SK-N-SH treated with all-trans-retinoic acid at 6 μM for 48 hours (cell line): ENCODE data around the gene PDGFA.

Experiments used
- ARNTL ChIP-seq: fragments of 450-650 bp; formaldehyde crosslinking; IDR thresholded peaks from 2 replicates; pipeline ENCODE4 v1.5.0; 2020; ENCODE audit warnings: low read depth, mild to moderate bottlenecking, moderate library complexity, borderline replicate concordance
- CREB5 ChIP-seq: fragments of 250-450 bp; sonication (Bioruptor Pico); IDR thresholded peaks from 2 replicates; pipeline ENCODE4 v1.5.1; 2020; ENCODE audit warnings: low read depth, mild to moderate bottlenecking, moderate library complexity
- ESRRG ChIP-seq: fragments of 250-450 bp; sonication (Bioruptor Pico); IDR thresholded peaks from 2 replicates; pipeline ENCODE4 v1.6.1; 2021; ENCODE audit warnings: mild to moderate bottlenecking
- ZNF8 ChIP-seq: fragments of 450-650 bp; formaldehyde crosslinking; IDR thresholded peaks from 2 replicates; pipeline ENCODE4 v1.5.0; 2020; ENCODE audit warnings: mild to moderate bottlenecking, moderate library complexity

DNA sequence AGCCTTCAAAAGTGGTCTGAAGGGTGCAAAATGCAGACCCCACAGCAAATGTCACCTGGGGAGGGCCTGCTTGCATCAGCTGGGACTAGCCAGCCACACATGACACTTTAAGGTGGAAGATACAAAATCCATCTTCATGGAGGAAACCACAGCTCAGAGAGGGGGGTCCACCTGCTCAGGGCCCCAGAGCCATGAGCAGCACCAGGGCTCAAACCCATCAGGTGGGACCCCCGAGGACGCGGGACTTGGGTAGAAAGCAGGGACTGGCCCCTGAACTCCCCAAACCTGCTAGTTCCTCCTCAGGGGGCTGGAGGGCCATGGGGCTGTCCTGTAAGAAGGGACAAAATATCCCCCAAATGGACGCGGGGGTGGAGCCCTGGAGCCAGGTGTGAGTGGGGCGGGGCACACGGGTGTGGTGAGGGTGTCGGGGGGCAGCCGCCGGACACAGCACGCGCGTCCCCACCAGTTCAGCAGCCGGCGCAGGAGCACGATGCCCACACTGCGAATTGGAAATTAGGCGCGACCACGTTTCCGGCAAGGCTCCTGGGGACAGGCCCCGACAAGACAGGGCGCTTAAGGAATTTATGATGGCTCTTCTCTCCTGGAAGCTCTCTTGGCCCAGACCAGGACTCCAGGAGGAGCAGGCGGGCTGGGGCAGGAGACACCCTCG, 8.0 kb downstream of the PDGFA start:
- TF ChIP-seq ESRRG (CRISPR knock-in tag) (no peak), ZNF8 (no peak), CREB5 (CRISPR knock-in tag) (no peak), ARNTL (CRISPR knock-in tag) (no peak)
